Endothelial cell of hepatic sinusoid (primary cell): Measurements from ENCODE around the gene SHISA4.
"Not testable (repeated sequence)": the region's sequence is repeated elsewhere in the genome, so short reads cannot be mapped to it uniquely, and the experiment has no call there.

Experiments
- in situ Hi-C: cut with HindIII; loops from 2 replicates; pipeline ENCODE4 v1.10.0; 2017; ENCODE audit warnings: low sequenced_read_pairs

SHISA4 gene

DNA sequence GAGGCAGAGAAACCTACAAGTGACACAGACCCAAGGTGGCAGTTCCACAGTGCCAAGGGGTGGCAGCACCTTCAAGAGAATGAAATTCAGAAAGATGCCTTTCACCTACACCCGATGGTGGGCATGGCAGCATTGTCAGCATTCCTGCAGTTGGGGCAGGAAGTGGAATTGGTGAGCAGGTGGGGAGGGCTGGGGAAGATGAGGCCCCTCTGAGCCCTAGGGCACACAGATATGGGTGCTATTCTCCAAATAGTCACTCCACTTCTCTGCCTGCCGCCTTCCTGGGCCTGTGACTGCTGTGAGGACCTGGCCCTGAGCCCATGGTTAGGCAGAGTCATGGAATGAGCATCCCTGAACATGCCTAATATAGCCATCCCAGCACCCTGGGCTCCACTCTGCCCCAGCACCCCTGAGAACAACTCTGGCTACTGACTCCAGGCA, 8.3 kb downstream of the SHISA4 start:
- in situ Hi-C loops, result no loop called here

DNA sequence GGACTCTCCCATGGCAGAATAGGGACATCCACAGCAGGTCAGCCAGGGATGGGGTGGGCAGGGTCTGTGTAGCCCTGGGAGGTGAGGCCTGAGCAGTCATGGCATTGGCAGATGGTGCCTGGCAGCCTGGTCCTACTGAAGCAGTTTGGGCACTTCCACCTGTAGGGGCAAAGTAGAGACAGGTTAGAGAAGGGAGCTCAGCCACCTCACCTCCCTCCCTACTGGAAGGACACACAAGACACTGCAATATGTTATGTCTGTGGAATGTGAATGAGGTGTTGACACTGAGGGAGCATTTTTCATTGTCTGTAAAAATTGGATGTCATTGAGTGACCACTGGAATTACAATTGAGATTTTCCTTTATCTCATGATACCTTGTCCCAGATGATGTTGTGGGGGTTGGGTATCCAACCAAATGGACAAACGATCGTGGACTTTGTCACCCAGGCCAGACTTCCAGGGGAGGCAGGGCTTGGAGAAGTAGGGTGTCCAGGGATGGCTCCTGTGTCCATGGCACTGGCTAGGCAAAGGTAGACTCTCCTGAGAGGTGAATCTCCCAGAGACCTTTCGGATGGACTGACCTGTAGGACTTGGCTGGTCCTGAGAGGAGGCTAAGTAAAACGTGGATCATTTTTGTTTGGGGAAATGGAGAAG, 9.7 kb downstream of the SHISA4 start:
- in situ Hi-C loops, result no loop called here

DNA sequence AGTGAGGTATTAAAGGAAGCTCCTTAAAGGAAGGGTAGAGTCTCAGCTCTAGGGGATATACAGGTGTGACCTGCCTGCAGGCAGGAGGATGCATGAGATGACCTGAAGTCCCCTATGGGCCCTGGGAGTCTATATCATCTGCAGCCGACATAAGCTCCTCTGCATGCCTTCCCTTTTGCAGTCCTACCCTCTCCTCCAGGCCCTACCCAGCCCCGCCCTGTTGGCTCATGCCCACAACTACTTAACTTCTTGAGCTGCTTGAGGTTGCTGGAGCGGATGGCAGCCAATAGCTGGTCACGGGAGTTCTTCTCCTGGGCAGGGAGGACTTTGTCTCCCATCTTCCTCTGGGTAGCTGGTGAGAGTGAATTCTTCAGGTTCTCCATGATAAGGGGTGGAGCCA, 10.3 kb downstream of the SHISA4 start:
- in situ Hi-C loops, result no loop called here

DNA sequence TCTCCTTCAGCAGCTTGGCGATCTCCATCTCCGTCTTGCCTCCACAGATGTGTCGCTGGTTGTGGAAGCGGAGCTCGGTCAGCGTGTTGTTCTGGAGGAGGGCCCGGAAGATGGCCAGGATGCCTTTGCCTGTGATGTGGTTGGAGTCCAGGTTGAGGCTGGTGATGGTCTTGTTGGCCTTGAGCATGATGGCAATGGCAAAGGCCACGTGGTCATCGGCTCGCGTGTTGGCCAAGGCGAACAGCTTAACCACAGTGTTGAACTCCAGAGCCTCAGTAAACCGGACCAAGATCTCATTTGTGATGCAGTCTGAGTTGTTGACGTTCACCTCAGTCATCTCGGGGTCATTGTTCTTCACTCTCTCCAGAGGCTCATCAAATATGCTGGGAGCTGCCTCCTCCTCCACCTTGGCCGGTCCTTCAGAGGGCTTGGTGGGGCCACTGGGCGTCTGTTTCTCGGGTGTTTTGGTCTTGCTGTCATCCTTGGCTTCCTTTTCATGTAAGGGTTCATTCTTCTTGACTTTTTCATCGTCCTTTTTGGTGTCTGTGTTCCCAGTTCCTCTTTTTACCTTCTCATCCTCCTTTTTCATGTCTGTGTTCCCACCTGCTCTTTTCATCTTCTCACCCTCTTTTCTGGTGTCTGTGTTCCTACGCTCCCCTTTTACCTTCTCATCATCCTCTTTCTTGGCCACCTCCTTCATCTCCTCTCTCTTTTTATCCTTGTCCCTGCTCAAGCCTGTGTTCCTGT, 11.2 kb downstream of the SHISA4 start:
- in situ Hi-C loops, result no loop called here

DNA sequence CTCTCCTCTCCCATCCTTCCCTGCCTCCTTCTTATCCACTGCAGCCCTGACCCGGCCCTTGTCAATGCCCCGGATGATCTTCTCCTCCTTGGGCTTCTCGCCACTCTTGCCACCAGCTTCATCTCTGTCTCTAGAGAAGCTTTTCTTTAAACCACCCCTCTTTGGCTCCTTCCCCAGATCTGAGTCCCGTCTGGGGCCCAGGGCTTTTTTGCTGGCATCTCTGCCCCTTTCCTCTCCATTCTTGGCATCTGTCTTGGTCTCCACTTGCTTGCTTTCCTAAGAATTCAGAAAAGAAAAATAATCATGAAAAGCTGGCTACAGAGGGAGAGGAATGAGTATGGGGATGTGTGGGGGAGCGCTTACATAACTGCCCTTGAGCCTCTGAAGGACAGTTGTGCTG, 11.8 kb downstream of the SHISA4 start:
- in situ Hi-C loops, result no loop called here

DNA sequence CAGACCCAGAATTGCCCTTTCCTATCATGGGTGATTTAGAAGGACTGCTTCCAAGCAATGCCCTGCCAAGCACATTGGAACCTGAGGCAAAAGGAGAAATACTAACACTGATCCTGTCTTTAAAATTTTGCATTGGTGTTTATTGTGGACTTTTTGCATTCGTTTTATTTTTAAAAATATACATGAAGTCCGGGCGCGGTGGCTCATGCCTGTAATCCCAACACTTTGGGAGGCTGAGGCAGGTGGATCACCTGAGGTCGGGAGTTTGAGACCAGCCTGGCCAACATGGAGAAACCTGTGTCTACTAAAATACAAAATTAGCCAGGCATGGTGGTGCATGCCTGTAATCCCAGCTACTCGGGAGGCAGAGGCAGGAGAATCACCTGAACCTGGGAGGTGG, 12.3 kb downstream of the SHISA4 start:
- in situ Hi-C loops, result not testable (repeated sequence)

DNA sequence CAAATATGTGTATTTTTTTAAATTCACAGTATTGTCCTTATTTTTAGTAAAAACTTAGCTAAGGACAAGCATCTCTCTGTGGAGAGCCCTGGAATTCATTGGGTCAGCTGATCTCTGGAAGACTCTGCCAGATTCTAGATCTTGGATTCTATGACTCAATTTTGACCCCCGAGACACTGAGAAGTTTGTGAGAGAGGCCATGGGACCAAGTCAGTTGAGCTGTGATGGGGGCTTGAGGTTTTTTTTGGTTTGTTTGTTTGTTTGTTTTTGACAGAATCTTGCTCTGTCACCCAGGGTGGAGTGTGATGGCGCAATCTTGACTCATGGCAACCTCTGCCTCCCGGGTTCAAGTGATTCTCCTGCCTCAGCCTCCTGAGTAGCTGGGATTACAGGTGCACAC, 13.5 kb downstream of the SHISA4 start:
- in situ Hi-C loops, result no loop called here

DNA sequence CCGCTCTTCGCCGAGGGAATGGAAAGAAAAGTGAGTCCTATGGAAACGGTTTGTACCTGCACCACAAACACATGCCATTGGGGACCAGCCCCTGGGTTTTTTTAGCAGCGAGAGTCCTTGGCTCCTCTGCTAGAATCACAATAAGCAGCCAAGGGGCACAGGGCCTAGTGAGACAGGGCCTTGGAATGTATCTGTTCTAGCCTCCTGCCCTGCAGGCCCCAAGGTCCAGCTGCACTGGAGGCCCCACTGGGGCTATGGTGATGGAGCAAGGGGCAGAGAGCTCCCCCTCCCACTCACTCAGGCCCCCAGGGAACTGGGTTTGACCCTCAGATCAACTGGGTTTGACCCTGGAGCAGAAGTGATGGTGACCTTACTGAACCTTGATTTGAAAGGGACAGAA, 14.4 kb downstream of the SHISA4 start:
- in situ Hi-C loops, result no loop called here

DNA sequence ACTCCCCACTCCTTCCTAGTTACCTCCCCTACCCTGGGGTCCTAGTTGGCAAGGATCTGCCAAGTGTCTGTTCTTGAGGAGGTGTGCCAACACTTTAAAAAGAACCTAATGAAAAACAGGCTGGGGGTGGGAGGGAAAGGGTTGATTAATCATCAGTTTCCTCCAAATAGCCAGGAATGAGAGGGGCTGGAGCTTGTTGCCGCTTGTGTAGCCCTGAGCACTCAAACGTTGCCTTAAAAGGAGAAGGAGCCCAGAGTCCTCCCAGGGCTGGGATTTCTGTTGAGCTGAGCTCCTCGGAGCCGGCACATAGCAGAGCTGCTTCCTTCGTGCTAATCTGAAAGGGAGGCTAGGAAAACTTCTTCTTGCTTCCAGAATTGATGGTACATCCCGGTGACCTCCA, 15.9 kb downstream of the SHISA4 start:
- in situ Hi-C loops, result no loop called here

DNA sequence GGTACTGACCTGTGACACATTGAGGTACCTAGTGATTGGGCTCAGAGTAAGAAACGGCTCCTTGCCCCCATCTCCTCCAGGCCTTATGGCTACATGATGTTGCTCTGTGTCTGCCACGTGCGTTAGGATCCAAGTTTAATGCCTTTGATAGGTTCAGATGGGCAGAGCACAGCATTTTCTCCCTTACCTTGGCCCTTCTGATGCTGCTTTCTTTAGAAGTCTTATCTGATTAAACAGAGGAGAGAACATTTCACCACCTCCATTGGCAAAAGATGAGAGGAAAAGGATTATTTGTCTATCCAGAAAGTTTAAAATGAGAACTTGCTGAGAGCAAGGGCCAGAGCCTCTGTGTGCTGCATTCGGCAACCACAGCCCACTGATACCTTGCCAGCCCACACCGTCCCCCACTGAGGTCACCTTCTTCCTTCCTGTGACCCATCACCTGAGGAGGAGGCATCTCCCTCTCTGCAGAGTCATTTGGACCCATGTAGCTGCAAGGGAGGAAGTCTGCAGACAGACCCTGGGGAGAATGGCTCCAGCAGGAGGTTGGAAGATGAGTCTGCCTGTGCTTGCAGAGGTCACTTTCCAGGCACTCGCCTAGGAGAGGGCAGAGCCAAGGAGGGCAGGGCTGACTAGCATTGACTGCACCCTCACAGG, 16.7 kb downstream of the SHISA4 start:
- in situ Hi-C loops, result no loop called here

DNA sequence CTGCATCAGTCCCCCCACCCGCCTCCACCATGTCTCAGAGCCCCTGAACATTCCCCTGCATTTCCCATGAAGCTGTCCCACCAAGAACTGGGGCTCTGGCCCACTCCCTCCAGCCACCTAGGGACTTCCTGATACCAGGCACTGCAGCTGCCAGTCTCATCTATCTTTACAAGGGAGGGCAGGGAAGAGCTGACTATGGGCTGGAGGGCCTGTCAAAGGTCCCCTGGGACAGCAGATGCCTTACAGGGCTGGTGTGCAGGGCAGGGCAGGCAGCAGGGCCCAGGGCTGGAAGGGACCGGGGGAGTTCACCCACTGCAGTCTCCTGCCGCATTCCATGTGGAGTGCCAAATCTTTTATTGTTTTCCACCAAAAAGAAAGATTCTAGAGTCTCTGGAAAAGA, 17.6 kb downstream of the SHISA4 start:
- in situ Hi-C loops, result no loop called here

DNA sequence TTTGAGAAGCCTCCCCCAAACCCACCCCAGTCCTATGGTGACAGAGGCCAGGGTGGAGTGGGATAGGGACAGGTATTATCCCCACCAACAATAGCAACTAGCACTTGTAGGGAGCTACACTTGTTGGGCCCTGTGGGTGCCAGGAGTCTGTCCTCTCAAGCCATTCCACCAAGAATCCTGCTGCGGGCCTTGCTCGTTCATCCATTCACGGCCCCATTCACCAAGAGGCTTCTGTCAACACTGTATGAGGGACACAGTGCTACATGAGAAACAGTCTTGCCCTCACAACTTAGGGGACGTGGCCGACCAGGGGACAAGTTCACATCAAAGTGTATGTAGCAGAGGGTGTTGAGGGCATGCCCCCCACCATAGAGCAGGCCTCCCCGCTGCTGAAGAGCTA, 18.9 kb downstream of the SHISA4 start:
- in situ Hi-C loops, result no loop called here

DNA sequence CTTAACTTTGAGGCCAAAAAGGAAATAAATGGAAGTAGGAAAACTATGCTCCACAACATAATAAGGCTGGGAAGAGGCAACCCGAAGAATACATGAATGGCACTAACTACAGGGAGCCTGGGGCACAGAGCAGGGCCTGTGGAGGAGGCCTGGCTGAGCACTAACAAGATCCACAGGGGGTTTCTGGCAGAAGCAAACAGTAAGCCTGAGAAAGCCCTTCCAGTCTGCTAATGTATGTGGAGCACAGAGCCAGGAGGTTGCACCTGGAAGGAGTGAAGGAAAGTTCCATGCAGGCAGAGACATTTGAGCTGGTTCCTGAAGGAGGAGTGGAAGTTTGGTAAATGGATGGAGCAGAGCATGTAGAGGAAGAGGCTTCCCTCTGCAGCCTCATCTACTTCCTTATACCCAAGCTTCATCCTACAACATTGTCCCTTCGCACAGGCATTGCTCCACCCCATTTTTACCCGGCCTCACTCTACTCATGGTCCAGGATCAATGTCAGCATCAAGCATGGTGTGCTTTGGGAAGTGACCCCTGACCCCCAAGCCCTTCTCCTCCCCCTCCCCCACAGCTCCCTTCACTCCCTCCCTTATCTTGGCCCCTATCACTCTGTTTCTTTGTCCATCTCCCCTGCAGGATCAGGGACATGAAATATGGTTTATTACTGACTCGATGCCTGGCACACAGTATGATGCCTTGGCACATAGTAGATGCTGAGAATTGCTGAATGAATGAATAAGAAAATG, 23.3 kb downstream of the SHISA4 start:
- in situ Hi-C loops, result loop anchor here (5.0 kb wide), 3 partner anchors 35 to 395 kb away; partner anchors contain the start of gene LMOD1

DNA sequence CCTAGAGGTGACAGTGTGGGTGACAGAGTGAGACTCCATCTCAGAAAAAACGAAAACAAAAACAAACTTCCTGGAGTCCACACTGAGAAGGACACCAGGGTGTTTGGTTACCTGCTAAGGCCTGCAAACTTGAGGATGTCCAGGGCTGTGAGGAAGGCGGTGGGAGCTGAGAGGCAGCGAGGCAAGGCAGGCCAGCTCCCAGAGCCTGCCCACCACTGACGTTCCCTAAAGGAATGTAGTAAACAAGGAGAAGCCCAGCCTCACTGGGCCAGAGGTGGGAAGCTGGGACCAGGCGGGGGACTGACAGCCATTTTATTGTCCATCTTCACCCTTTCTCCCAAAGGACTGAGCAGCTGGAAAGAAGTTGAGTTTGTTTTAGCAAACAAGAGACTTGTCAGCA, 24.1 kb downstream of the SHISA4 start:
- in situ Hi-C loops, result loop anchor here (5.0 kb wide), 3 partner anchors 34 to 396 kb away; partner anchors contain the start of gene LMOD1

DNA sequence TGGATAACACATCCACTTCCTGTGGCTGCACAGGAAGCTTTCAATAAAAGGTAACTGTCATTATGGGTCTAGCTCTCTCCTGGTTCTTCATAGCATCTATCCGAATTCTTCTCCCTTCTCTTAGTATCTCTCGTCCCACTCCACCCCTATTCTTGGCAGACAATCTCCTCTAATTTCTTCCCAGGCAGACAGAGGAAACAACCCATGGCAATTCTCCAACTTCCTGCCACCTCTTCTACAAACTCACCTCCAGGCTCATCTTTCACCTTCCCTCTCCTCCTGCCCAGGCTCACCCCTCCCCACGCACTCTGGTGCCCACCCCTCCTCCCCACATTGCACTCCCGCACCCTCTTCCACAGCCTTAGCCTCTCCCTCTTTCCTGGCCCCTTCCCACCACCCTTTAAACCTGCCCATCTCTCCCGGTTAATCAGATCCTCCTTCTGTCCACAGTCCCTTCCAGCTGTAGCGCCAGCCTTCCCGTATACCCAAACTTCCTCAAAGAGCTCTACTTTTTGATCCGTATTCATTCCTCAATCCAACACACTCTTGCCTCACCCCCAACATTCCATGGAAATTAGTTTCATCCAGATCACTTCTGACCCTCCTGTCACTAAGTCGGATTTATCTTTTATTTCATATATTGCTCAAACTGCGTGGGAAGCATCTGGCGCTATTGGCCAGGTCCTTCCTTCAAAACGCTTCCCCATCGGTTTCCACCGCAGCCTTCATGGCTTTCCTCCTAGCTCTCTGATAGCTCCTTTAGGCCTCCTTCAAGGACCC, 25.9 kb downstream of the SHISA4 start:
- in situ Hi-C loops, result loop anchor here (5.0 kb wide), 3 partner anchors 33 to 397 kb away; partner anchors contain the start of gene LMOD1

DNA sequence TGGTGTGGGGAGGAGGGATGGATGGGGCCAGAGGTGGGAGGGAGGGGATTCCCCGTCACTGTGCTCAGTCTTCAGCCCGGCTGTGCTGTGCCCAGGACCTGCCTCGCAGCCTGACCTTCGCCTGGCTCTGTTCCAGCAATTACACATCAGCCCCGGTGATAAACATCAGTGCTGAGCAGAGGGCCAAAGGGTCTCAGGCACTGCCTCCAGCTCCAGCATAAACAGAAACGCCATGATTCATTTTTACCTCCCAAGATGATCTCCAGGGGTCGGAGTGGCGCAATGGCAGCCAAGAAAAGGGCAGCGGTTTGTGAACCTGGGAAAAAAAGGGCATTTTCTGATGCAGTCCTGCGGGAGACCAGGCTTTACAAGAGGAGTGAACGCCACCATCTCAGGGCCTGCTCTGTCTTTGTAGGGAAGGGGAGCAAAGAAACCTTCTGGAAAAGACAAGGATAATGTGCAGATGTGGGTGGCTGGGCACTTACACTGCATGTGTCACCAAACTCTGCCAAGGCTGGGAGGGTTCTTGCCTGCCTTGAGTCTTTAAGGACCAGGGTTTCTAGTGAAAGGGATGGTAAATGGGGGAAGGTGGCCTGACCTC, 28.1 kb downstream of the SHISA4 start:
- in situ Hi-C loops, result no loop called here

DNA sequence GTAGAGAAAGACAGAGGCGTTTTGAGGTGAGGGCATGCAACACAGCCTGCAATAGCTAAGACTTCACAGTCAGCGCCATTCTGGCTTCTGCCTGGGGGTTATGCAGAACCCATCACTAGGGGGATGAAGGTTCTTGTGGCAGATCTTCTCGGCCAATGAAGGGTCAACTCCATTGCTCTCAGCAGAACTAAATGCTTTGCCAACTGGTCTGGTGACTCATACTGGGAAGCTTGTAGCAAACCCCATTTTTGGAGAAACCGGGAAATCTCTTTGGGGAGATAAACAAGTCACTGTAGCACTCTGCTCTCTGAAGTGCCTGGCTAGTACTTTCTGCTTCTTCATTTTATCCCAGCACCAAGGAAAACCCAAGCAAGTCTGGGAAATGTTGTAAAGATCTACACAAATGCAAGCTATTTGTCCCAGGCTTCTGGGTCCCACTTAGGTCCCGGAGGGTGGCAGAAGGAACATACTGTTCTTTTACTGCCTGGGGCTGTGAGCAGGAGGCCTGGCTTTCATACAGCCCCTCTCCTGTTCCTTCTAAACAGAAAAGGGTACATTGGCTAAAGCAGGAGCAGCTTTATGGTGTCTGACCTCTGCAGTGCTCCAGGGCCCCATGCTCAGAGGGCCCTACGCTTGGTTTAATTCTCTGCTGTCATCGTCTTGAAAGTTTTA, 28.8 kb downstream of the SHISA4 start:
- in situ Hi-C loops, result no loop called here

DNA sequence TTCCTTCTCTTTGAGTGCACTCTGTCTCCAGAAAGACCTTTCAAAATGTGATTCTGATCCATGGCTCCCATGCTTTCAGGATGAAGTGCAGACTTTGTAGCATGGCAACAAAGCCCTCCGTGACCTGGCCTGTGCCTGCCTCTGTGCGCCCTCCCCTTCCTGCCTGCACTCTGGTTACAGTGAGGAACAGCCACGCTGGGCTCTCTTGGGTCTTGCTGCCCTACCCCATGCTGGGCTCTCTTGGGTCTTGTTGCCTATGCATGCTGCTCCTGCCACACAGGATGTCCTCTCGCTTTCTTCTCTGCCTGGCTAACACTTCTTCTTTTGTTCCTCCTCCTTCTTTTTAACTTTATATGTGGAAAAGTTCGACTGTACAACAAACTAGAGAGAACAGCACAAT, 29.6 kb downstream of the SHISA4 start:
- in situ Hi-C loops, result no loop called here

DNA sequence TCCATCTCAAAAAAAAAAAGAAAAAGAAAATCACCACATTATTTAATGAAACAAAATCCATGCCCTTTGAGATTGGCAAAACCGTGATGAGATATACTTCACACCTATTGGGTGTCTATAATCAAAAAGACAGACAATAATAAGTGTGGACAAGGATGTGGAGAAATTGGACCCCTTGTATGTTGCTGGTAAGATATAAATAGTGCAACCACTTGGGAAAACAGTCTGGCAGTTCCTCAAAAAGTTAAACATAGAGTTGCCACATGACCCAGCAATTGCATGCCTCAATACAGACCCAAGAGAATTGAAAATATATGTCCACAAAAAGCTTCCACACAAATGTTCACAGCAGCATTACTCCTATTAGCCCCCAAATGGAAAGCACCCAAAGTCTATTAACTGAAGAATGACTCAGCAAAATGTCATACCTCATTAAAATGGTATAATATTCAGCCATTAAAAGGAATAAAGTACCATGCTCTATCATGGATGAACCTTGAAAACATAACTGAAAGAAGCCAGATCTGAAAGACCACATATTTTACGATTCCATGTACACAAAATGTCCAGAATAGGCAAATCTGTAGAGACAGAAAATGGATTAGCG, 33.4 kb downstream of the SHISA4 start:
- in situ Hi-C loops, result no loop called here
